ENCODE measurements around the gene EIF2B4.
"Not testable (repeated sequence)": the region's sequence is repeated elsewhere in the genome, so short reads cannot be mapped to it uniquely, and the experiment has no call there.

The EIF2B4 gene

GRCh38 chr2:27370816-27371620 lies 880 bp upstream of the EIF2B4 start:
- no peak for TF ChIP-seq GATA1 (IDR thresholded peaks at IDR 0.05; ENCODE audit: low read depth, low read length)
- no peak for TF ChIP-seq POLR2A (IDR thresholded peaks at IDR 0.05; ENCODE audit: low read length)
- DNase-seq, result peak; percentile 74 to 82

GRCh38 chr2:27369471-27370025 lies 590 bp downstream of the EIF2B4 start:
- DNase-seq, result no peak
- TF ChIP-seq POLR2A (IDR thresholded peaks at IDR 0.05; ENCODE audit: low read length), result no peak
- TF ChIP-seq GATA1 (IDR thresholded peaks at IDR 0.05; ENCODE audit: low read depth, low read length), result no peak

- no peak for DNase-seq
- TF ChIP-seq POLR2A (IDR thresholded peaks at IDR 0.05; ENCODE audit: low read length), result no peak
- TF ChIP-seq GATA1 (IDR thresholded peaks at IDR 0.05; ENCODE audit: low read depth, low read length), result no peak
Observed at GRCh38 chr2:27363933-27364332, 6.2 kb downstream of the EIF2B4 start.

DNA sequence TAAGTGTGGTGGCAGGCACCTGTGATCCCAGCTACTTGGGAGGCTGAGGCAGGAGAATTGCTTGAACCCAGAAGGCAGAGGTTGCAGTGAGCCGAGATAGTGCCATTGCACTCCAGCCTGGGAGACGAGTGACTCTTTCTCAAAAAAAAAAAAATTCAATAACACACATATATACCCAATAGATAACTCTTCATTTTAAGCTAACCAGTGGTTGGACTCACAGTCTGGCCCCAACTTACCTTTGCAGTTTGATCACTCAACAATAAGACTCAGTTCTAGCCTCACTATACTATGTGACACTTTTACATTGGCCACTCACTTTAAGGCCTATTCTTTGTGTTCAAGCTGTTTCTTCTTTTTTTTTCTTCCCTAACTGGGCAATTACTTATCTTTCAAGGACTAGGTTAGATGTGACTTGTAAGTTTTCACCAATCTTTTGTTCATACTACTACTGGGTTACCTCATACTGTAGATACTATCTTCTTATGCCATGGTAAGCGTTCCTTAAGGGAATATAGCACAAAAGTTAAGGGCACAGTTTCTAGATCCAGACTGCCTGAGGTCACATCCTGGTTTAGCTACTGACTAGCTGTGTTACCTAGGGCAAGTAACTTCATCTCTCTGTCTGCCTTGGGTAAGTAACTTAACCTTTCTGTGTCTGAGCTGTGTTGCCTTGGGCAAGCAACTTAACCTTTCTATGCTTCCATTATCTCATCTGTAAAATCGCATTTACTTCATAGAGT lies 7.3 kb downstream of the EIF2B4 start:
- DNase-seq, result no peak
- TF ChIP-seq GATA1 (IDR thresholded peaks at IDR 0.05; ENCODE audit: low read depth, low read length) (no peak), POLR2A (IDR thresholded peaks at IDR 0.05; ENCODE audit: low read length) (peak; percentile 18)

DNA sequence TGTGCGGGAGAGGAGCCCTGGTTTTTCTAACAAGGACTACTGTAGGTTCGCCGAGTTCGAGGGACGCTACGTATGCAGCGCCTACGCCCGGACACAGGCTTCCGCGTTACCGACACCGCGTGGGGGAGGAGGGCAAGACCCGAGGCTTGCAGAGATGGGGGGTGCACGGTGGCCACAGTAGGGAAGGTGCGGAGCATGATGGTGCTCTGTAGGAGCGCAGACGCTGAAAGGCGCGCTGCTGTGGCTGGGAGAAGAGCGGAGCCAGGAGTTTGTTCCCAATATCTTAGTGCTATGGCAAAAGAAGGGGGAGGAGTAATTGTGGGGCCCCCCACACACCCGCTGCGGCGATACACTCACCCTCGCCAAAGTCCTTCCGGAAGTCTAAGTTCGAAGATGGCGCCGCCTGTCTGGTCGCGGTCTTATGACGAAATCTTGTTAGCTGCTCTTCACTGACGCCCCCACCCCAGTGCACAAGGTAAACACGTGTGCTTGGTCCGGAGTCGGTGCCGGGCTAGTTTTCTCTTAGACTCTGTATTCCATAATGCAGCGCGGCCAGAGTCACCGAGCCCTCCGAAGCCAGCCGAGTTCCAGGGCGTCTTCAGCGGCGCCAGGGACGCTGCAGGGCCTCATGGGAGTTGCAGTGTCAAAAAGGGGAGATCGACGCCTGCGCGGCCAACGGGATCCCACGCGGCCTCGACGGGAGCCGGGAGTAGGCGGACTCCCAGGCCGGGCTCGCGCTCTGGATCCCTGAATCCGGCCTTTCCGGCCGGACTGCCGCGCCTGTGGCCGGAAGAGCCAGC lies 13.6 kb downstream of the EIF2B4 start, which contains the start of gene GTF3C2:
GTF3C2 (minus strand) TSS at position 383 of the 800 bp plus-strand sequence. CDS start 13,210 bp downstream, outside the sequence.
- peak; percentile 97 to 98 for DNase-seq
- no peak for TF ChIP-seq GATA1 (IDR thresholded peaks at IDR 0.05; ENCODE audit: low read depth, low read length)
- TF ChIP-seq POLR2A (IDR thresholded peaks at IDR 0.05; ENCODE audit: low read length), result peak; percentile 84

GRCh38 chr2:27356056-27356381 lies 14.1 kb downstream of the EIF2B4 start:
- no peak for TF ChIP-seq GATA1 (IDR thresholded peaks at IDR 0.05; ENCODE audit: low read depth, low read length)
- TF ChIP-seq POLR2A (IDR thresholded peaks at IDR 0.05; ENCODE audit: low read length), result no peak
- peak; percentile 85 to 87 for DNase-seq

GRCh38 chr2:27354597-27354927 lies 15.6 kb downstream of the EIF2B4 start:
- DNase-seq, result no peak
- TF ChIP-seq GATA1 (IDR thresholded peaks at IDR 0.05; ENCODE audit: low read depth, low read length) (no peak), POLR2A (IDR thresholded peaks at IDR 0.05; ENCODE audit: low read length) (no peak)

DNA sequence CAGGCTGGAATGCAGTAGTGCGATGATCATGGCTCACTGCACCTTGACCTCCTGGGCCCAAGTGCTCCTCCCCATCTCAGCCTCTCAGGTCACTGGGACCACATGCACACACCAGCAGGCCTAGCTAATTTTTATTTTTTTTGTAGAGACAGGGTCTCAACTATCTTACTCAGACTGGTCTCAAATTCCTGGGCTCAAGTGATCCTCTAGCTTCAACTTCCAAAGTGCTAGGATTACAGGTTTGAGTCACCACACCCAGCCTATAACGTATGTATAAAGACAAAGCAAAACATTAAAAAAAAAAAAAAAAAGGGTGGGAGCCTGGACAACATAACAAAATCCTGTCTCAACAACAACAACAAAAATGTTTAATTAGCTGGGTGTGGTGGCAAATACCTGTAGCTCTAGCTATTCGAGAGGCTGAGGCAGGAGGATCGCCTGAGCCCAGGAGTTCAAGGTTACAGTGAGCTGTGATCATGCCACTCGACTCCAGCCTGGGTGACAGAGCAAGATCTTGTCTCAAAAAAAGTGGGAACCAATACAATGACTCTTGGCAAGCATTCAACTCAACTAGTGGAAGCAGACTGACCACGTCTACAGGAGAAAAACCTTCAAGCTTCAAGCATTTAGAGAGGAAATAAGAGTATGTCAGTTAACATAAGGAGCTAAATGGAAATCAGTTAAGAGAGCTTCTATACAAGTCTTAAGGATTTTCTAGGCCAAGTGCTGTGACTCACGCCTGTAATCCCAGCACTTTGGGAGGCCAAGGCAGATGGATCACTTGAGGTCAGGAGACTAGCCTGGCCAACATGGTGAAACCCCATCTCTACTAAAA lies 16.2 kb downstream of the EIF2B4 start:
- TF ChIP-seq GATA1 (IDR thresholded peaks at IDR 0.05; ENCODE audit: low read depth, low read length) (no peak), POLR2A (IDR thresholded peaks at IDR 0.05; ENCODE audit: low read length) (no peak)
- DNase-seq, result peak; percentile 60 to 76

DNA sequence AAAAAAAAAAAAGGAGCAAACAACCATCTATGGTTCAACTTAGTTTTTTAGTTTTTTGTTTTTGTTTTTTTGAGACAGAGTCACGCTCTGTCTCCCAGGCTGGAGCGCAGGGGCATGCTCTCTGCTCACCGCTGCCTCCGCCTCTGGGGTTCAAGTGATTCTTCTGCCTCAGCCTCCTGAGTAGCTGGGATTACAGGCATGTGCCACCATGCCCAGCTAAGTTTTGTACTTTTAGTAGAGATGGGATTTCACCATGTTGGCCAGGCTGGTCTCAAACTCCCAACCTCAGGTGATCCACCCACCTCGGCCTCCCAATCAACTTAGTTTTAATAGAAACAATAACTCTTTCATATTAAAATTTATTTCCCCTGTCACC lies 16.8 kb downstream of the EIF2B4 start:
- DNase-seq, result not testable (repeated sequence)

GRCh38 chr2:27351802-27352598 lies 18.1 kb downstream of the EIF2B4 start:
- DNase-seq, result no peak
- no peak for TF ChIP-seq POLR2A (IDR thresholded peaks at IDR 0.05; ENCODE audit: low read length)
- TF ChIP-seq GATA1 (IDR thresholded peaks at IDR 0.05; ENCODE audit: low read depth, low read length), result no peak

GRCh38 chr2:27350106-27350693 lies 19.9 kb downstream of the EIF2B4 start:
- DNase-seq, result peak in 1 of 2 experiments; percentile 17
- no peak for TF ChIP-seq GATA1 (IDR thresholded peaks at IDR 0.05; ENCODE audit: low read depth, low read length)
- TF ChIP-seq POLR2A (IDR thresholded peaks at IDR 0.05; ENCODE audit: low read length), result no peak

- no peak for DNase-seq
- TF ChIP-seq POLR2A (IDR thresholded peaks at IDR 0.05; ENCODE audit: low read length), result no peak
- no peak for TF ChIP-seq GATA1 (IDR thresholded peaks at IDR 0.05; ENCODE audit: low read depth, low read length)
Observed at GRCh38 chr2:27347641-27348040, 22.5 kb downstream of the EIF2B4 start.

Measured in erythroblast (primary cell).